SK-N-SH (cell line): Measurements from ENCODE around the gene FMNL2.

Experiments used
- EP300 ChIP-seq, 2 experiments: IDR thresholded peaks; 2 replicates each; pipeline versions ENCODE4 v1.4.0 to v1.6.1; 2012; ENCODE audit warnings: borderline replicate concordance in 1 of 2, low read depth in 1 of 2, low read length in 1 of 2
- NFIC ChIP-seq: IDR thresholded peaks from 2 replicates; pipeline ENCODE4 v1.4.0; 2012; ENCODE audit warnings: borderline replicate concordance
- TF ChIP-seq, protein P1 (sequence below): fragments of 200-600 bp; sonication (generic); IDR thresholded peaks from 2 replicates; pipeline ENCODE4 v1.6.1; 2017; ENCODE audit warnings: antibody characterized with exemption, mild to moderate bottlenecking, moderate library complexity

DNA sequence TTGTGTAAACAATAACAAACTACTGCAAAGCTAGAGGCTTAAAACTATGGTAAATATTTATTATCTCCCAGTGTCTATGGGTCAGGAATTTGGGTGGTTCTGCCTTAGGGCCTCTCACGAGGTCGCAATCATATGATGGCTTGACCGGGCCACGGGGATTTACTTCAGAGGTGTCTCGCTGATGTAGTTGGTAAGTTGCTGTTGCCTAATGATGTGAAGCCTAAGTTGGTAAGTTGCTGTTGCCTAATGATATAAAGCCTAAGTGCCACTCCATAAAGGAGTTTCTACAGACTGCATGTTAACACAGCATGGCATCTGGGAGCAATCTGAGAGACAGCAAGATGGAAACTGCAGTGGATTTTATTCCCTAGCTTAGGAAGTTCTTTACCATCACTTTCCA, 35.8 kb downstream of the FMNL2 start:
- TF ChIP-seq EP300 (IDR thresholded peaks at IDR 0.05; ENCODE audit: borderline replicate concordance in 1 of 2, low read depth in 1 of 2, low read length in 1 of 2) (no peak), NFIC (no peak)
- TF ChIP-seq, protein P1, sequence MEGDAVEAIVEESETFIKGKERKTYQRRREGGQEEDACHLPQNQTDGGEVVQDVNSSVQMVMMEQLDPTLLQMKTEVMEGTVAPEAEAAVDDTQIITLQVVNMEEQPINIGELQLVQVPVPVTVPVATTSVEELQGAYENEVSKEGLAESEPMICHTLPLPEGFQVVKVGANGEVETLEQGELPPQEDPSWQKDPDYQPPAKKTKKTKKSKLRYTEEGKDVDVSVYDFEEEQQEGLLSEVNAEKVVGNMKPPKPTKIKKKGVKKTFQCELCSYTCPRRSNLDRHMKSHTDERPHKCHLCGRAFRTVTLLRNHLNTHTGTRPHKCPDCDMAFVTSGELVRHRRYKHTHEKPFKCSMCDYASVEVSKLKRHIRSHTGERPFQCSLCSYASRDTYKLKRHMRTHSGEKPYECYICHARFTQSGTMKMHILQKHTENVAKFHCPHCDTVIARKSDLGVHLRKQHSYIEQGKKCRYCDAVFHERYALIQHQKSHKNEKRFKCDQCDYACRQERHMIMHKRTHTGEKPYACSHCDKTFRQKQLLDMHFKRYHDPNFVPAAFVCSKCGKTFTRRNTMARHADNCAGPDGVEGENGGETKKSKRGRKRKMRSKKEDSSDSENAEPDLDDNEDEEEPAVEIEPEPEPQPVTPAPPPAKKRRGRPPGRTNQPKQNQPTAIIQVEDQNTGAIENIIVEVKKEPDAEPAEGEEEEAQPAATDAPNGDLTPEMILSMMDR: no peak
